CD4-positive, alpha-beta T cell (primary cell): ENCODE results near the gene MPP3. TPM values are rescaled to one million over a fixed set of nuclear protein-coding genes. Genes with fewer than 3 reads are reported as not detected.

ENCODE experiments used
- ATAC-seq: fragments of 200-7000 bp; cut with Tn5 transposase; one replicate; pipeline ENCODE4 v1.10.0; 2022; ENCODE audit warnings: mild to moderate bottlenecking; ENCODE audit not compliant: poor library complexity
- CTCF ChIA-PET: fragments of 350-600 bp; sonication (Branson Sonifier 250); formaldehyde crosslinking; loops from one replicate; lab custom pipeline; 2021; ENCODE audit warnings: antibody characterized with exemption, inconsistent platforms; lab: Charles Lee
- POLR2A ChIA-PET: fragments of 350-600 bp; sonication (Branson Sonifier 250); formaldehyde crosslinking; loops from one replicate; lab custom pipeline; 2021; ENCODE audit warnings: antibody characterized with exemption, inconsistent platforms; lab: Charles Lee
- DNase-seq, 14 experiments: peaks; one replicate each; pipeline ENCODE4 v3.0.0-alpha.2; 2013 to 2020; ENCODE audit warnings: mixed read lengths in 2 of 14
- H3K27ac ChIP-seq, 2 donors: one replicate each; pipeline versions ENCODE4 v1.5.1 to v1.7.0; 2013; ENCODE audit warnings: low read length in 2 of 2, low read depth in 1 of 2, mild to moderate bottlenecking in 1 of 2
- H3K27me3 ChIP-seq, 2 experiments: 1 replicate in 1 of 2; 2 replicates in 1 of 2; pipeline versions ENCODE4 v1.6.1 to v1.7.0; 2013; ENCODE audit warnings: low read length in 2 of 2, control low read depth in 1 of 2, mild to moderate bottlenecking in 1 of 2, moderate library complexity in 1 of 2; ENCODE audit not compliant: insufficient read depth in 2 of 2, control insufficient read depth in 1 of 2
- H3K36me3 ChIP-seq: one replicate; pipeline ENCODE4 v1.6.1; 2013; ENCODE audit warnings: low read length, control low read depth; ENCODE audit not compliant: insufficient read depth
- H3K4me1 ChIP-seq: one replicate; pipeline ENCODE4 v1.6.1; 2013; ENCODE audit warnings: low read length, control low read depth; ENCODE audit not compliant: insufficient read depth
- H3K4me3 ChIP-seq: one replicate; pipeline ENCODE4 v1.5.1; 2013; ENCODE audit warnings: mild to moderate bottlenecking, low read length, moderate library complexity
- H3K9me3 ChIP-seq, 2 experiments: 1 replicate in 1 of 2; 2 replicates in 1 of 2; pipeline versions ENCODE4 v1.6.1 to v1.7.0; 2013; ENCODE audit warnings: low read length in 2 of 2, mild to moderate bottlenecking in 2 of 2, control low read depth in 1 of 2, moderate library complexity in 1 of 2; ENCODE audit not compliant: control insufficient read depth in 1 of 2, insufficient read depth in 1 of 2
- H3K27ac Mint-ChIP-seq: one replicate; pipeline ENCODE4 v1.8.0; 2020; ENCODE audit warnings: mixed read lengths
- H3K27me3 Mint-ChIP-seq: one replicate; pipeline ENCODE4 v1.8.0; 2021; ENCODE audit warnings: mixed read lengths
- H3K36me3 Mint-ChIP-seq: one replicate; pipeline ENCODE4 v1.8.0; 2021; ENCODE audit warnings: low read depth, mixed read lengths
- H3K4me1 Mint-ChIP-seq: one replicate; pipeline ENCODE4 v1.8.0; 2021; ENCODE audit warnings: low read depth, mixed read lengths
- H3K4me3 Mint-ChIP-seq: one replicate; pipeline ENCODE4 v1.8.0; 2020; ENCODE audit warnings: mild to moderate bottlenecking, mixed read lengths
- H3K9me3 Mint-ChIP-seq: one replicate; pipeline ENCODE4 v1.8.0; 2020; ENCODE audit warnings: mixed read lengths
- intact Hi-C, 2 experiments: fragments of 100-400 bp; cut with DNase I in 1 of 2; cut with micrococcal nuclease in 1 of 2; formaldehyde crosslinking; loops; one replicate each; pipeline versions ENCODE4 v1.15.1 to v1.9.0; 2023 to 2025; cut with DNase I, micrococcal nuclease
- total RNA-seq, 174 experiments: library from RNA in 2 of 174; stranded (reverse) in 2 of 174; gene quantifications; one replicate each; pipeline ENCODE4 v1.2.3 and lab custom pipeline; 2021 to 2026
- TF ChIP-seq, protein P1 (sequence below): fragments of 200-600 bp; IDR thresholded peaks from one replicate; pipeline ENCODE4 v1.8.0; 2022; ENCODE audit warnings: antibody characterized with exemption, mild to moderate bottlenecking

Gene MPP3
- total RNA-seq, 2 experiments from 2014 or later, result 0.14 TPM; not detected in 1

DNA sequence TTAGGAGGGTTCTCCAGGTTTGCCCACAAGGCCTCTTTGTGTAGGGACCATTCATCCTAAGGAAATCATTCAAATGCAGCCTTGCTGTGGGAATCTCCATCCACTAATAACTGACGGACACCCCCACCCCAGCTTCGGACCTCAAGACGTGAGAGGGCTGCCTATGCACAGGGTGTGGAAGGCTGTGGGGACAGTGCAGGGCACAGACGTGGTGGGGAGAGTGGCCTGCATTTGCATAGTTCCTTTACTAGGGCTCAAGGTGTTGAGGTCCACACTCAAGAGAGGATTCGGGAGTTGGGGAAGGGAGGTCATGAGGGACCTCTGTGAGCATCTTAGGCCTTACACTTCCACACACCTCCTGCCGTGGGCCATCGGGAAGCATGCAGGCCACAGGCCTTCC lies 64.0 kb downstream of the MPP3 start:
- Histone ChIP-seq H3K27me3 (no peaks in the 10 kb centered on the region), H3K4me3 (no peak overlapping the region), H3K9me3 (no peaks in the 10 kb centered on the region), H3K27ac (no peak overlapping the region), H3K36me3 (peaks cover 14% of the 10 kb centered on the region), H3K4me1 (no peaks in the 10 kb centered on the region)
- no peak for DNase-seq
- Mint-ChIP-seq H3K27me3 (no peaks in the 10 kb centered on the region), H3K4me1 (no peaks in the 10 kb centered on the region), H3K36me3 (peaks cover 41% of the 10 kb centered on the region), H3K9me3 (no peaks in the 10 kb centered on the region), H3K27ac (no peak overlapping the region), H3K4me3 (no peak overlapping the region)
- TF ChIP-seq, protein P1, sequence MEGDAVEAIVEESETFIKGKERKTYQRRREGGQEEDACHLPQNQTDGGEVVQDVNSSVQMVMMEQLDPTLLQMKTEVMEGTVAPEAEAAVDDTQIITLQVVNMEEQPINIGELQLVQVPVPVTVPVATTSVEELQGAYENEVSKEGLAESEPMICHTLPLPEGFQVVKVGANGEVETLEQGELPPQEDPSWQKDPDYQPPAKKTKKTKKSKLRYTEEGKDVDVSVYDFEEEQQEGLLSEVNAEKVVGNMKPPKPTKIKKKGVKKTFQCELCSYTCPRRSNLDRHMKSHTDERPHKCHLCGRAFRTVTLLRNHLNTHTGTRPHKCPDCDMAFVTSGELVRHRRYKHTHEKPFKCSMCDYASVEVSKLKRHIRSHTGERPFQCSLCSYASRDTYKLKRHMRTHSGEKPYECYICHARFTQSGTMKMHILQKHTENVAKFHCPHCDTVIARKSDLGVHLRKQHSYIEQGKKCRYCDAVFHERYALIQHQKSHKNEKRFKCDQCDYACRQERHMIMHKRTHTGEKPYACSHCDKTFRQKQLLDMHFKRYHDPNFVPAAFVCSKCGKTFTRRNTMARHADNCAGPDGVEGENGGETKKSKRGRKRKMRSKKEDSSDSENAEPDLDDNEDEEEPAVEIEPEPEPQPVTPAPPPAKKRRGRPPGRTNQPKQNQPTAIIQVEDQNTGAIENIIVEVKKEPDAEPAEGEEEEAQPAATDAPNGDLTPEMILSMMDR, result no peak
- intact Hi-C loops, result no loop called here
- ChIA-PET POLR2A (no interaction called here), CTCF (no interaction called here)
- ATAC-seq, result no peak

DNA sequence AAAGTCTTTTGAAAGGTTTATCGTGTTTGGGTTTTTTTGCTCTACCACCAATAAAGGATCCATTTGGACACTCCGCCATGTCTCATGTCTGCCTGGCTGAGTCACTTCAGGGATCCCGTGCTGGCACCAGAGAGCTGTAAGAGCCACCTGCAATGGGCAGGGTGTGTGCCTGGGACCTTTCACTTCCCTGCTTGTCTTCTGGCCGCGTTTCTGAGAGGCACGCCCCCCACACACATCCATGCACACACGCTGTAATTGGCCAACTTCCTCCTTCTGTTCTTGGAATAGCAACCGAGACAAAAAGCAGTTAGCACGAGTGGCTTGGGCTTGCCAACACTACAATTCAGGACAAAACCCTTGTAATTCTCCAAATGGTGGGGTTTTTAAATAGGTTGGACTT lies 64.6 kb downstream of the MPP3 start:
- no peaks in the 10 kb centered on the region for H3K9me3 ChIP-seq
- ChIA-PET CTCF (no interaction called here), POLR2A (no interaction called here)
- peak in 3 of 14 experiments; percentile 17 to 61 (median 60) for DNase-seq
- TF ChIP-seq, protein P1, result no peak
- H3K4me3 ChIP-seq, result no peak overlapping the region
- intact Hi-C loops, result no loop called here
- no peaks in the 10 kb centered on the region for H3K4me1 ChIP-seq
- H3K36me3 Mint-ChIP-seq, result peaks cover 37% of the 10 kb centered on the region
- H3K4me1 Mint-ChIP-seq, result no peaks in the 10 kb centered on the region
- H3K27me3 ChIP-seq, result no peaks in the 10 kb centered on the region
- H3K27me3 Mint-ChIP-seq, result no peaks in the 10 kb centered on the region
- no peaks in the 10 kb centered on the region for H3K9me3 Mint-ChIP-seq
- no peak overlapping the region for H3K27ac ChIP-seq
- ATAC-seq, result no peak
- H3K4me3 Mint-ChIP-seq, result no peak overlapping the region
- H3K27ac Mint-ChIP-seq, result no peak overlapping the region
- H3K36me3 ChIP-seq, result peaks cover 14% of the 10 kb centered on the region

DNA sequence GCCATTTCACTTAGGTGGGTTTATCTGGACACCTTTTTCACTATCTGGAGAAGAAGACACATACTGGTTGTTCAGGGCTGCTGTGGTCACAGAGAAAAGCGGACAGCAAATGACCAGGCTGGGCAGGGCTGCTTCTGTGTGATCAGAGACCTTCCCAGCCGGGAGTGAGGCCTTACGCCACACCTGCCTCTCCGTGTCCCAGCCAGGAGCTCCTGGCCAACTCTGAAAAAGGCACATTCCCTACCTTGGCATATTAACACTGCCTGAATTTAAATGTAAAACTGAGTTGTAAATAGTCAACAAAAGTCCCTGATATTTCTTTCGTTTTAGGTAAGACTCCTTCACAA lies 65.3 kb downstream of the MPP3 start:
- Histone ChIP-seq H3K9me3 (no peaks in the 10 kb centered on the region), H3K36me3 (peaks cover 11% of the 10 kb centered on the region), H3K27ac (no peak overlapping the region), H3K27me3 (no peaks in the 10 kb centered on the region), H3K4me3 (no peak overlapping the region), H3K4me1 (no peaks in the 10 kb centered on the region)
- H3K4me3 Mint-ChIP-seq, result no peak overlapping the region
- no peak for ATAC-seq
- H3K27ac Mint-ChIP-seq, result no peak overlapping the region
- intact Hi-C loops, result no loop called here
- no peaks in the 10 kb centered on the region for H3K4me1 Mint-ChIP-seq
- ChIA-PET POLR2A (no interaction called here), CTCF (interaction anchor here (1.0 to 2.3 kb wide), 3 partner anchors 12 to 75 kb away, joined by 3 to 5 read pairs (median 5); no protein-coding TSS in a partner anchor)
- DNase-seq, result no peak
- no peaks in the 10 kb centered on the region for H3K27me3 Mint-ChIP-seq
- TF ChIP-seq, protein P1, result no peak
- peaks cover 30% of the 10 kb centered on the region for H3K36me3 Mint-ChIP-seq
- H3K9me3 Mint-ChIP-seq, result no peaks in the 10 kb centered on the region
